Dorsolateral prefrontal cortex (tissue), 118 donors: Measurements from ENCODE around the gene MALAT1. TPM values are rescaled to one million over a fixed set of nuclear protein-coding genes. Genes with fewer than 3 reads are reported as not detected.

Source experiments
- total RNA-seq, 120 experiments: library from RNA; stranded (reverse); gene quantifications; one replicate each; pipeline versions ENCODE4 v1.2.3 to v1.2.4, GENCODE V29; 2022

MALAT1 gene
- total RNA-seq, 120 experiments from 2014 or later, result 7,808 to 28,438 (median 16,246) TPM

Other genes with a start within 250 kb of the MALAT1 start
- 10 to 100 TPM in 36 of 120 experiments, 1 to 10 TPM in 84; 4.5 to 16.1 (median 8.9) TPM for gene POLA2, start 237.1 kb upstream of the MALAT1 start, total RNA-seq
- gene CDC42EP2, start 184.2 kb upstream of the MALAT1 start, total RNA-seq, result 10 to 100 TPM in 115 of 120 experiments, 1 to 10 TPM in 5; 7.5 to 83.6 (median 20.5) TPM
- 100 to 1,000 TPM in 5 of 120 experiments, 10 to 100 TPM in 115; 51.4 to 114 (median 73.5) TPM for gene DPF2, start 165.2 kb upstream of the MALAT1 start, total RNA-seq
- 1 to 10 TPM in 119 of 120 experiments, under 1 TPM in 1; 0.77 to 4.5 (median 2.4) TPM for gene TIGD3, start 144.3 kb upstream of the MALAT1 start, total RNA-seq
- gene SLC25A45, start 116.4 kb upstream of the MALAT1 start, total RNA-seq, result 10 to 100 TPM in 51 of 120 experiments, 1 to 10 TPM in 69; 3.6 to 18.2 (median 9.0) TPM
- gene FRMD8, start 112.4 kb upstream of the MALAT1 start, total RNA-seq, result 10 to 100 TPM; 14.1 to 50.3 (median 21.7) TPM
- 1,000 to 10,000 TPM in 5 of 120 experiments, 100 to 1,000 TPM in 115; 106 to 1,508 (median 405) TPM for gene NEAT1, start 76.2 kb upstream of the MALAT1 start, total RNA-seq
- 100 to 1,000 TPM in 34 of 120 experiments, 10 to 100 TPM in 86; 71.5 to 120 (median 93.9) TPM for gene SCYL1, start 26.0 kb downstream of the MALAT1 start, total RNA-seq
- 100 to 1,000 TPM in 117 of 120 experiments, 10 to 100 TPM in 3; 97.2 to 228 (median 145) TPM for gene LTBP3, start 59.3 kb downstream of the MALAT1 start, total RNA-seq
- 10 to 100 TPM; 22.6 to 74.8 (median 38.1) TPM for gene ZNRD2, start 71.4 kb downstream of the MALAT1 start, total RNA-seq
- 100 to 1,000 TPM in 1 of 120 experiments, 10 to 100 TPM in 119; 35.7 to 101 (median 59.6) TPM for gene FAM89B, start 73.5 kb downstream of the MALAT1 start, total RNA-seq
- 10 to 100 TPM; 17.3 to 49.0 (median 28.4) TPM for gene EHBP1L1, start 77.0 kb downstream of the MALAT1 start, total RNA-seq
- 10 to 100 TPM in 3 of 120 experiments, 1 to 10 TPM in 114, under 1 TPM in 3; 0.74 to 10.5 (median 4.1) TPM for gene KCNK7, start 96.8 kb downstream of the MALAT1 start, total RNA-seq
- 100 to 1,000 TPM in 4 of 120 experiments, 10 to 100 TPM in 116; 30.9 to 133 (median 57.4) TPM for gene MAP3K11, start 115.2 kb downstream of the MALAT1 start, total RNA-seq
- 10 to 100 TPM; 25.1 to 44.9 (median 31.2) TPM for gene PCNX3, start 116.7 kb downstream of the MALAT1 start, total RNA-seq
- gene SIPA1, start 139.1 kb downstream of the MALAT1 start, total RNA-seq, result 10 to 100 TPM in 119 of 120 experiments, 1 to 10 TPM in 1; 8.6 to 68.2 (median 26.7) TPM
- gene RELA, start 163.9 kb downstream of the MALAT1 start, total RNA-seq, result 10 to 100 TPM; 28.1 to 93.7 (median 48.2) TPM
- 10 to 100 TPM; 57.1 to 97.9 (median 76.4) TPM for gene KAT5, start 213.2 kb downstream of the MALAT1 start, total RNA-seq
- gene RNASEH2C, start 221.8 kb downstream of the MALAT1 start, total RNA-seq, result 10 to 100 TPM; 27.6 to 76.0 (median 41.1) TPM